ENCODE results near the gene SCUBE1. TPM values are rescaled to one million over a fixed set of nuclear protein-coding genes. Genes with fewer than 3 reads are reported as not detected.

The SCUBE1 gene
- polyA plus RNA-seq, 1 of the 3 experiments (the other 2 are of a cell fraction) = 0.56 TPM

GRCh38 chr22:43220625-43221380, 122.4 kb downstream of the SCUBE1 start:
- 71% methylated on average over 11 of the region's 22 CpGs for WGBS (ENCODE audit: low lambda C conversion rate)
- H3K9me3 ChIP-seq = no peaks in the 10 kb centered on the region
- H3K4me1 ChIP-seq (ENCODE audit: control insufficient read depth in 1 of 2, insufficient read depth in 2 of 2, low read depth in 1 of 2, low read length in 1 of 2) = peaks cover 0 to 5% of the 10 kb centered on the region in 2 experiments; a peak in 1 of 4 replicates
- TF ChIP-seq MXI1 (IDR thresholded peaks at IDR 0.05; ENCODE audit: low read depth, low read length) (no peak), PBX3 (IDR thresholded peaks at IDR 0.05) (no peak), USF1 (IDR thresholded peaks at IDR 0.05; ENCODE audit: borderline replicate concordance, low read depth) (no peak), GATA2 (CRISPR knock-in tag; IDR thresholded peaks at IDR 0.05) (no peak), RCOR1 (IDR thresholded peaks at IDR 0.05; ENCODE audit: low read length) (no peak), REST (IDR thresholded peaks at IDR 0.05; ENCODE audit: low read depth, low read length) (no peak), TEAD4 (IDR thresholded peaks at IDR 0.05; ENCODE audit: borderline replicate concordance, insufficient read depth) (no peak), RXRA (IDR thresholded peaks at IDR 0.05; ENCODE audit: borderline replicate concordance, low read depth) (no peak), TAF1 (IDR thresholded peaks at IDR 0.05; ENCODE audit: borderline replicate concordance, low read depth, low read length) (no peak), CHD2 (IDR thresholded peaks at IDR 0.05; ENCODE audit: low read length, partially characterized antibody) (no peak), RAD21 (IDR thresholded peaks at IDR 0.05; ENCODE audit: low read length) (no peak), FOXM1 (IDR thresholded peaks at IDR 0.05; ENCODE audit: low read depth) (no peak), TCF12 (IDR thresholded peaks at IDR 0.05) (no peak), USF2 (IDR thresholded peaks at IDR 0.05; ENCODE audit: borderline replicate concordance, low read depth, low read length) (no peak), SMC3 (IDR thresholded peaks at IDR 0.05; ENCODE audit: low read depth, low read length) (no peak), YY1 (IDR thresholded peaks at IDR 0.05; ENCODE audit: low read depth) (no peak), EP300 (IDR thresholded peaks at IDR 0.05; ENCODE audit: borderline replicate concordance in 1 of 2, low read depth in 1 of 2, low read length in 1 of 2) (no peak)
- H3F3A ChIP-seq (replicated peaks; ENCODE audit: insufficient read depth) = no peaks in the 10 kb centered on the region
- ChIA-PET CTCF (interaction anchor here (2.0 to 2.2 kb wide), 2 partner anchors 11 kb away, joined by 5 to 7 read pairs; no protein-coding TSS in a partner anchor), POLR2A (no interaction called here)
- no peaks in the 10 kb centered on the region for H4K20me1 ChIP-seq (ENCODE audit: insufficient read depth)
- no peak overlapping the region for H3K27ac ChIP-seq (ENCODE audit: low read depth in 2 of 2, low read length in 1 of 2)
- no peaks in the 10 kb centered on the region for H3K79me2 ChIP-seq (ENCODE audit: insufficient read depth)
- H3K4me2 ChIP-seq = no peak overlapping the region
- no peak overlapping the region for H3K4me3 ChIP-seq (ENCODE audit: low read depth in 2 of 2, low read length in 1 of 2)
- H3K27me3 ChIP-seq (ENCODE audit: insufficient read depth) = no peaks in the 10 kb centered on the region
- no peak overlapping the region for H3K9ac ChIP-seq
- no peaks in the 10 kb centered on the region for H3K9me2 ChIP-seq
- DNase-seq = no peak
- no peaks in the 10 kb centered on the region for H3K36me3 ChIP-seq (replicated peaks in 1 of 2; ENCODE audit: control insufficient read depth in 1 of 2, insufficient read depth in 2 of 2, low read length in 1 of 2)
- no peak overlapping the region for H2AFZ ChIP-seq (ENCODE audit: low read depth)

Data from SK-N-SH (cell line).